ENCODE data around the gene PDZRN4.

DNA sequence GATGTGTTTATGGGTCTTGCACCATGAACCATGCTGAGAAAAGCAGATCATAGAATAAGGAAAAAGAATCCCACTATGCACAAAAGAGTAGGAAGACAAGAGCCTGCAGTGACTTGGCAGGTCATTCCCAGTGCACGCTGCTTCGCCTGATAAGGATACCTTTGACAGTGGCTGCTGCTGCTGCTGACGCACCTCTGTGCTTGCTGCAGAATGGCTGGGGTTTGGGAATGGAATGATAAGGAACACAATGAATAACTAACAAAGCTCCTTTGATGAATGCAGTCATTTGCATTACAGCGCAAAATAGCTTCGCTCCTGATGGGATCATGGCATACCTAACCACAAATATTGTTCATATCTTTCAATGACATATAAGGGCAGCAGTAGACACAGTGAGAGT is 278.7 kb downstream of the PDZRN4 start:
- TF ChIP-seq, protein P1, sequence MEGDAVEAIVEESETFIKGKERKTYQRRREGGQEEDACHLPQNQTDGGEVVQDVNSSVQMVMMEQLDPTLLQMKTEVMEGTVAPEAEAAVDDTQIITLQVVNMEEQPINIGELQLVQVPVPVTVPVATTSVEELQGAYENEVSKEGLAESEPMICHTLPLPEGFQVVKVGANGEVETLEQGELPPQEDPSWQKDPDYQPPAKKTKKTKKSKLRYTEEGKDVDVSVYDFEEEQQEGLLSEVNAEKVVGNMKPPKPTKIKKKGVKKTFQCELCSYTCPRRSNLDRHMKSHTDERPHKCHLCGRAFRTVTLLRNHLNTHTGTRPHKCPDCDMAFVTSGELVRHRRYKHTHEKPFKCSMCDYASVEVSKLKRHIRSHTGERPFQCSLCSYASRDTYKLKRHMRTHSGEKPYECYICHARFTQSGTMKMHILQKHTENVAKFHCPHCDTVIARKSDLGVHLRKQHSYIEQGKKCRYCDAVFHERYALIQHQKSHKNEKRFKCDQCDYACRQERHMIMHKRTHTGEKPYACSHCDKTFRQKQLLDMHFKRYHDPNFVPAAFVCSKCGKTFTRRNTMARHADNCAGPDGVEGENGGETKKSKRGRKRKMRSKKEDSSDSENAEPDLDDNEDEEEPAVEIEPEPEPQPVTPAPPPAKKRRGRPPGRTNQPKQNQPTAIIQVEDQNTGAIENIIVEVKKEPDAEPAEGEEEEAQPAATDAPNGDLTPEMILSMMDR (IDR thresholded peaks at IDR 0.05): no peak
- TF ChIP-seq POLR2A (IDR thresholded peaks at IDR 0.05): no peak
- TF ChIP-seq EP300 (IDR thresholded peaks at IDR 0.05): no peak
- TF ChIP-seq POLR2AphosphoS5 (IDR thresholded peaks at IDR 0.05): no peak

All from stomach (tissue), 4 donors.